Measurements from ENCODE around the gene PDE1A. TPM values are rescaled to one million over a fixed set of nuclear protein-coding genes. Genes with fewer than 3 reads are reported as not detected.

PDE1A gene
- total and polyA plus RNA-seq, 2 of the 13 experiments (the other 11 are each of a cell fraction or from before 2014, with no cell fraction given), result not detected

DNA sequence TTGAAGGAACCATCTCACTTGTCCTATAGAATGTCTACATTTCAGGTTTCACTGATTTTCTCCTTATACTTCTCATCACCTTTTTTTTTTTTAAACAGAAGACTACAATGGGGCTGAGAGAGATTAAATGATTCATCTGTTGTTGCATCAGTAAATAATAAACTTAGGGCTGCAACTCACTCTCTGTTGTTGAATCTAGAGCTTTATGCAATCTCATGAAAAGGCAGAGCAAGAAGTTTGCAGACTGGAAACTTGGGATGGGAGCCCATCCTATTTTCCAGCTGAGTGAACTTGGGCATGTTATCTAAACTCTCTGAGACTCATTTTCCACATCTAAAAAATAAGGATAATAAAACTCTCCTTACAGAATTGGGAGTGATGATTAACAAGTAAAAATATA, 58.4 kb downstream of the PDE1A start (continued):
- no peak for TF ChIP-seq NONO (IDR thresholded peaks at IDR 0.05)
- no peak for TF ChIP-seq NONO (CRISPR knock-in tag; conservative IDR thresholded peaks at IDR 0.05)
- no peak for TF ChIP-seq FIP1L1 (IDR thresholded peaks at IDR 0.05; ENCODE audit: borderline replicate concordance, insufficient read depth, low read depth, low read length)

DNA sequence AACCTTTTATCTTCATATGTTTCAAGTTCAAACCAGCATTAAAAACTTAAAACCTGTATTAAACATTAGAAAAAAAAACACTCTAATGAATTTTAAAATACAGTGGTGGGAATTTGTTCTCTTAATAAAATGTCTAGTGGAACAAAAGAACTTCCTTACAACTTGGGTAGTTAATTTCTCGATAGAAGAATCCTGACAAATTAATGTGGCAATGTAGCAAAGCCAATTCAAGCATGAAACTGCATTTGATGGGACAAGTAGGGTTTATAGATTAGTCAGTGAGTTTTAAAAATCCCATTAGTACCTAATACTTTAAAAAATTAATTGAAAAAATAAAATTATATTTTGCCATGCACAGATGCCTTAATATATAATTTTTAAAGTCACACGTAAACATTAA, 59.4 kb downstream of the PDE1A start:
- DNase-seq (ENCODE audit: low spot score), result no peak
- no peak for FAIRE-seq
- Histone ChIP-seq H3K27ac (ENCODE audit: extremely low read length, insufficient read depth, low read length) (no peak overlapping the region), H3K36me3 (replicated peaks in 1 of 2; ENCODE audit: control insufficient read depth in 1 of 2, insufficient read depth in 2 of 2, low read length in 2 of 2) (no peaks in the 10 kb centered on the region), H3K4me3 (replicated peaks in 1 of 3; ENCODE audit: insufficient read depth in 1 of 3, low read depth in 2 of 3, low read length in 3 of 3) (no peak overlapping the region), H4K20me1 (ENCODE audit: insufficient read depth, low read length) (no peaks in the 10 kb centered on the region), H3K4me2 (ENCODE audit: low read depth, low read length) (no peak overlapping the region), H3K4me1 (ENCODE audit: insufficient read depth, low read length) (no peaks in the 10 kb centered on the region), H2AFZ (ENCODE audit: low read length) (no peak overlapping the region), H3K9me3 (ENCODE audit: low read length) (no peaks in the 10 kb centered on the region), H3K27me3 (ENCODE audit: control insufficient read depth in 1 of 2, insufficient read depth in 2 of 2, low read length in 2 of 2) (no peaks in the 10 kb centered on the region), H3K79me2 (ENCODE audit: insufficient read depth, low read length) (no peaks in the 10 kb centered on the region), H3K9ac (ENCODE audit: insufficient read depth, low read depth, low read length) (no peak overlapping the region)
- BruUV-seq (replicated peaks), result no TSS peak
- 2% methylated on average over 2 of the region's 2 CpGs for WGBS (ENCODE audit: low lambda C conversion rate)
- no peak for ATAC-seq
- in situ Hi-C loops (cut with HindIII; ENCODE audit: extremely low pct_ligation_motif_present, low pct_unique_long_range_greater_than_20kb) (no loop called here), intact Hi-C loops (cut with micrococcal nuclease; ENCODE audit: unreplicated experiment) (no loop called here)
- CTCF ChIA-PET (ENCODE audit: low intra/inter-chr PET ratio, low total read pairs), result no interaction called here
- no peak for TF ChIP-seq HDAC6 (IDR thresholded peaks at IDR 0.05; ENCODE audit: low read depth, low read length)
- POLR2A ChIA-PET, result no interaction called here

DNA sequence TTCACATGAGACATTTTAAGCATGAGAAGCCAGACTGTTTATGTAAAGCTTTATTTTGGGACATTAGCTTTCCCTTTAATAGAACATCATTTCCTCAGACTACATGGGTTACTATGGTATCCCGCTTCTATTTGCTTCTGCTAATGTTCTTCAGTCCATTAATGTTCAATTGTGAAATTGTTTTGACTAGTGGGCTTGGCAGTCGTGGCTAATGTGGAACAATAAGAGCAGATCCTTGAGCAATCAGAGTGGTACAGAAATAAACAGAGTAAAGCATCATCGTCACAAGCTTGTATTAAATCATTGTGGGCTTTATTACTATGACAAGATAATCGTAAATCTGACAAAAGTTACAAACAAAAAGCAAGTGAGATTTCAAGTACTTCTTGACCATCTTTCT, 60.2 kb downstream of the PDE1A start:
- Histone ChIP-seq H3K36me3 (replicated peaks in 1 of 2; ENCODE audit: control insufficient read depth in 1 of 2, insufficient read depth in 2 of 2, low read length in 2 of 2) (no peaks in the 10 kb centered on the region), H3K27me3 (ENCODE audit: control insufficient read depth in 1 of 2, insufficient read depth in 2 of 2, low read length in 2 of 2) (no peaks in the 10 kb centered on the region), H2AFZ (ENCODE audit: low read length) (no peak overlapping the region), H3K4me2 (ENCODE audit: low read depth, low read length) (no peak overlapping the region), H3K79me2 (ENCODE audit: insufficient read depth, low read length) (no peaks in the 10 kb centered on the region), H4K20me1 (ENCODE audit: insufficient read depth, low read length) (no peaks in the 10 kb centered on the region), H3K27ac (ENCODE audit: extremely low read length, insufficient read depth, low read length) (no peak overlapping the region), H3K9ac (ENCODE audit: insufficient read depth, low read depth, low read length) (no peak overlapping the region), H3K9me3 (ENCODE audit: low read length) (no peaks in the 10 kb centered on the region), H3K4me1 (ENCODE audit: insufficient read depth, low read length) (no peaks in the 10 kb centered on the region), H3K4me3 (replicated peaks in 1 of 3; ENCODE audit: insufficient read depth in 1 of 3, low read depth in 2 of 3, low read length in 3 of 3) (no peak overlapping the region)
- TF ChIP-seq DNMT1 (CRISPR knock-in tag; IDR thresholded peaks at IDR 0.05) (no peak), CREB1 (IDR thresholded peaks at IDR 0.05) (0 out of 2 replicates have a peak, but pooled peaks have one; percentile 8), CREB1 (CRISPR knock-in tag; IDR thresholded peaks at IDR 0.05) (no peak), HNRNPL (IDR thresholded peaks at IDR 0.05; ENCODE audit: low read depth, low read length) (no peak), ZFP62 (CRISPR knock-in tag; IDR thresholded peaks at IDR 0.05) (no peak)
- TF ChIP-seq, protein P1, sequence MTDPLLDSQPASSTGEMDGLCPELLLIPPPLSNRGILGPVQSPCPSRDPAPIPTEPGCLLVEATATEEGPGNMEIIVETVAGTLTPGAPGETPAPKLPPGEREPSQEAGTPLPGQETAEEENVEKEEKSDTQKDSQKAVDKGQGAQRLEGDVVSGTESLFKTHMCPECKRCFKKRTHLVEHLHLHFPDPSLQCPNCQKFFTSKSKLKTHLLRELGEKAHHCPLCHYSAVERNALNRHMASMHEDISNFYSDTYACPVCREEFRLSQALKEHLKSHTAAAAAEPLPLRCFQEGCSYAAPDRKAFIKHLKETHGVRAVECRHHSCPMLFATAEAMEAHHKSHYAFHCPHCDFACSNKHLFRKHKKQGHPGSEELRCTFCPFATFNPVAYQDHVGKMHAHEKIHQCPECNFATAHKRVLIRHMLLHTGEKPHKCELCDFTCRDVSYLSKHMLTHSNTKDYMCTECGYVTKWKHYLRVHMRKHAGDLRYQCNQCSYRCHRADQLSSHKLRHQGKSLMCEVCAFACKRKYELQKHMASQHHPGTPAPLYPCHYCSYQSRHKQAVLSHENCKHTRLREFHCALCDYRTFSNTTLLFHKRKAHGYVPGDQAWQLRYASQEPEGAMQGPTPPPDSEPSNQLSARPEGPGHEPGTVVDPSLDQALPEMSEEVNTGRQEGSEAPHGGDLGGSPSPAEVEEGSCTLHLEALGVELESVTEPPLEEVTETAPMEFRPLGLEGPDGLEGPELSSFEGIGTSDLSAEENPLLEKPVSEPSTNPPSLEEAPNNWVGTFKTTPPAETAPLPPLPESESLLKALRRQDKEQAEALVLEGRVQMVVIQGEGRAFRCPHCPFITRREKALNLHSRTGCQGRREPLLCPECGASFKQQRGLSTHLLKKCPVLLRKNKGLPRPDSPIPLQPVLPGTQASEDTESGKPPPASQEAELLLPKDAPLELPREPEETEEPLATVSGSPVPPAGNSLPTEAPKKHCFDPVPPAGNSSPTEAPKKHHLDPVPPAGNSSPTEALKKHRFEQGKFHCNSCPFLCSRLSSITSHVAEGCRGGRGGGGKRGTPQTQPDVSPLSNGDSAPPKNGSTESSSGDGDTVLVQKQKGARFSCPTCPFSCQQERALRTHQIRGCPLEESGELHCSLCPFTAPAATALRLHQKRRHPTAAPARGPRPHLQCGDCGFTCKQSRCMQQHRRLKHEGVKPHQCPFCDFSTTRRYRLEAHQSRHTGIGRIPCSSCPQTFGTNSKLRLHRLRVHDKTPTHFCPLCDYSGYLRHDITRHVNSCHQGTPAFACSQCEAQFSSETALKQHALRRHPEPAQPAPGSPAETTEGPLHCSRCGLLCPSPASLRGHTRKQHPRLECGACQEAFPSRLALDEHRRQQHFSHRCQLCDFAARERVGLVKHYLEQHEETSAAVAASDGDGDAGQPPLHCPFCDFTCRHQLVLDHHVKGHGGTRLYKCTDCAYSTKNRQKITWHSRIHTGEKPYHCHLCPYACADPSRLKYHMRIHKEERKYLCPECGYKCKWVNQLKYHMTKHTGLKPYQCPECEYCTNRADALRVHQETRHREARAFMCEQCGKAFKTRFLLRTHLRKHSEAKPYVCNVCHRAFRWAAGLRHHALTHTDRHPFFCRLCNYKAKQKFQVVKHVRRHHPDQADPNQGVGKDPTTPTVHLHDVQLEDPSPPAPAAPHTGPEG (CRISPR knock-in tag; IDR thresholded peaks at IDR 0.05), result no peak
- WGBS (ENCODE audit: low lambda C conversion rate), result 3% methylated on average over 4 of the region's 4 CpGs
- BruUV-seq (replicated peaks), result no TSS peak
- FAIRE-seq (no peak), ATAC-seq (no peak), DNase-seq (ENCODE audit: low spot score) (no peak)
- ChIA-PET CTCF (ENCODE audit: low intra/inter-chr PET ratio, low total read pairs) (no interaction called here), POLR2A (no interaction called here)
- in situ Hi-C loops (cut with HindIII; ENCODE audit: extremely low pct_ligation_motif_present, low pct_unique_long_range_greater_than_20kb) (no loop called here), intact Hi-C loops (cut with micrococcal nuclease; ENCODE audit: unreplicated experiment) (no loop called here)

Data from HepG2 (cell line).